GM18520 (cell line): Measurements from ENCODE around the gene ZFP91.

Experiments
- ATAC-seq: cut with Tn5 transposase; IDR thresholded peaks from one replicate; pipeline ENCODE4 v1.9.1; 2021; ENCODE audit not compliant: unreplicated experiment

The ZFP91 gene

GRCh38 chr11:58659404-58659803 is 80.5 kb downstream of the ZFP91 start:
- ATAC-seq = no peak

GRCh38 chr11:58659910-58660570 is 81.2 kb downstream of the ZFP91 start:
- ATAC-seq = no peak
